ENCODE data around the gene NTPCR. TPM values are rescaled to one million over a fixed set of nuclear protein-coding genes. Genes with fewer than 3 reads are reported as not detected.

NTPCR gene
- total RNA-seq: 40.2 TPM
- 95.7 TPM for polyA plus RNA-seq (ENCODE audit: insufficient read depth, low read depth, low replicate concordance)
- long read RNA-seq, donor 1, full-length matches to known transcripts: 24 of 24 reads
- long read RNA-seq, donor 1, partial matches to known transcripts: 0 of 24 reads
- long read RNA-seq, donor 1, other reads (novel, unspliced or antisense): 0 of 24 reads
- long read RNA-seq, donor 2, full-length matches to known transcripts: 24 of 24 reads
- long read RNA-seq, donor 2, partial matches to known transcripts: 0 of 24 reads
- long read RNA-seq, donor 2, other reads (novel, unspliced or antisense): 0 of 24 reads
- long read RNA-seq, donor 3, full-length matches to known transcripts: 42 of 42 reads
- long read RNA-seq, donor 3, partial matches to known transcripts: 0 of 42 reads
- long read RNA-seq, donor 3, other reads (novel, unspliced or antisense): 0 of 42 reads
- long read RNA-seq, donor 4, full-length matches to known transcripts: 26 of 26 reads
- long read RNA-seq, donor 4, partial matches to known transcripts: 0 of 26 reads
- long read RNA-seq, donor 4, other reads (novel, unspliced or antisense): 0 of 26 reads
- long read RNA-seq, donor 5: 0 reads
- long read RNA-seq, donor 6, full-length matches to known transcripts: 41 of 46 reads
- long read RNA-seq, donor 6, partial matches to known transcripts: 5 of 46 reads
- long read RNA-seq, donor 6, other reads (novel, unspliced or antisense): 0 of 46 reads
- long read RNA-seq, donor 7, full-length matches to known transcripts: 18 of 28 reads
- long read RNA-seq, donor 7, partial matches to known transcripts: 5 of 28 reads
- long read RNA-seq, donor 7, other reads (novel, unspliced or antisense): 5 of 28 reads
- long read RNA-seq, donor 8, full-length matches to known transcripts: 36 of 36 reads
- long read RNA-seq, donor 8, partial matches to known transcripts: 0 of 36 reads
- long read RNA-seq, donor 8, other reads (novel, unspliced or antisense): 0 of 36 reads
- long read RNA-seq, donor 9, full-length matches to known transcripts: 17 of 17 reads
- long read RNA-seq, donor 9, partial matches to known transcripts: 0 of 17 reads
- long read RNA-seq, donor 9, other reads (novel, unspliced or antisense): 0 of 17 reads
- long read RNA-seq, donor 10, full-length matches to known transcripts: 22 of 31 reads
- long read RNA-seq, donor 10, partial matches to known transcripts: 9 of 31 reads
- long read RNA-seq, donor 10, other reads (novel, unspliced or antisense): 0 of 31 reads

GRCh38 chr1:232950197-232951176, at the start of gene NTPCR:
Gene NTPCR, plus strand, starts transcription at chr1:232950611. Its CDS starts 100 bp downstream, at chr1:232950711.
- peaks cover 0 to 10% (median 4%) of the 10 kb centered on the region in 3 donors for H3K4me1 ChIP-seq (ENCODE audit: control insufficient read depth in 2 of 3, insufficient read depth in 2 of 3, low read depth in 1 of 3, low read length in 3 of 3)
- H3K27me3 ChIP-seq (ENCODE audit: control insufficient read depth, insufficient read depth, low read length): no peaks in the 10 kb centered on the region
- TF ChIP-seq, protein P1, sequence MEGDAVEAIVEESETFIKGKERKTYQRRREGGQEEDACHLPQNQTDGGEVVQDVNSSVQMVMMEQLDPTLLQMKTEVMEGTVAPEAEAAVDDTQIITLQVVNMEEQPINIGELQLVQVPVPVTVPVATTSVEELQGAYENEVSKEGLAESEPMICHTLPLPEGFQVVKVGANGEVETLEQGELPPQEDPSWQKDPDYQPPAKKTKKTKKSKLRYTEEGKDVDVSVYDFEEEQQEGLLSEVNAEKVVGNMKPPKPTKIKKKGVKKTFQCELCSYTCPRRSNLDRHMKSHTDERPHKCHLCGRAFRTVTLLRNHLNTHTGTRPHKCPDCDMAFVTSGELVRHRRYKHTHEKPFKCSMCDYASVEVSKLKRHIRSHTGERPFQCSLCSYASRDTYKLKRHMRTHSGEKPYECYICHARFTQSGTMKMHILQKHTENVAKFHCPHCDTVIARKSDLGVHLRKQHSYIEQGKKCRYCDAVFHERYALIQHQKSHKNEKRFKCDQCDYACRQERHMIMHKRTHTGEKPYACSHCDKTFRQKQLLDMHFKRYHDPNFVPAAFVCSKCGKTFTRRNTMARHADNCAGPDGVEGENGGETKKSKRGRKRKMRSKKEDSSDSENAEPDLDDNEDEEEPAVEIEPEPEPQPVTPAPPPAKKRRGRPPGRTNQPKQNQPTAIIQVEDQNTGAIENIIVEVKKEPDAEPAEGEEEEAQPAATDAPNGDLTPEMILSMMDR (IDR thresholded peaks at IDR 0.05; ENCODE audit: borderline replicate concordance, extremely low read depth, insufficient read depth): no peak
- H3K9ac ChIP-seq (ENCODE audit: low read length in 3 of 3): peak within 1 kb of the TSS; percentile 36 to 92 (median 67)
- H3K36me3 ChIP-seq (ENCODE audit: control insufficient read depth in 2 of 3, insufficient read depth in 3 of 3, low read length in 3 of 3): no peaks in the 10 kb centered on the region
- H3K9me3 ChIP-seq (ENCODE audit: control insufficient read depth in 2 of 3, insufficient read depth in 1 of 3, low read length in 3 of 3): no peaks in the 10 kb centered on the region
- peak within 1 kb of the TSS; percentile 80 to 98 (median 95) for H3K4me3 ChIP-seq (ENCODE audit: low read length in 3 of 3)
- intact Hi-C loops (cut with DNase I): no loop called here
- DNase-seq: peak; percentile 96 to 98 (median 98)
- H3K27ac ChIP-seq (ENCODE audit: low read depth in 2 of 2, low read length in 2 of 2): peak within 1 kb of the TSS; percentile 29 to 70
- FAIRE-seq: peak; percentile 19

- no peak overlapping the region for H3K9ac ChIP-seq (ENCODE audit: low read length in 3 of 3)
- DNase-seq (peak in 3 of 5 donors; percentile 37 to 48 (median 45)), FAIRE-seq (no peak)
- intact Hi-C loops (cut with DNase I): no loop called here
- H3K36me3 ChIP-seq (ENCODE audit: control insufficient read depth in 2 of 3, insufficient read depth in 3 of 3, low read length in 3 of 3): no peaks in the 10 kb centered on the region
- H3K27me3 ChIP-seq (ENCODE audit: control insufficient read depth, insufficient read depth, low read length): no peaks in the 10 kb centered on the region
- peaks cover 0 to 3% (median 0%) of the 10 kb centered on the region in 3 donors for H3K4me1 ChIP-seq (ENCODE audit: control insufficient read depth in 2 of 3, insufficient read depth in 2 of 3, low read depth in 1 of 3, low read length in 3 of 3)
- no peak overlapping the region for H3K27ac ChIP-seq (ENCODE audit: low read depth in 2 of 2, low read length in 2 of 2)
- no peaks in the 10 kb centered on the region for H3K9me3 ChIP-seq (ENCODE audit: control insufficient read depth in 2 of 3, insufficient read depth in 1 of 3, low read length in 3 of 3)
- TF ChIP-seq, protein P1 (IDR thresholded peaks at IDR 0.05; ENCODE audit: borderline replicate concordance, extremely low read depth, insufficient read depth): no peak
- no peak overlapping the region for H3K4me3 ChIP-seq (ENCODE audit: low read length in 3 of 3)
Observed at GRCh38 chr1:232900818-232901217, 49.6 kb upstream of the NTPCR start.

- no peaks in the 10 kb centered on the region for H3K9me3 ChIP-seq (ENCODE audit: control insufficient read depth in 2 of 3, insufficient read depth in 1 of 3, low read length in 3 of 3)
- FAIRE-seq: no peak
- TF ChIP-seq, protein P1 (IDR thresholded peaks at IDR 0.05; ENCODE audit: borderline replicate concordance, extremely low read depth, insufficient read depth): no peak
- no peak overlapping the region for H3K27ac ChIP-seq (ENCODE audit: low read depth in 2 of 2, low read length in 2 of 2)
- H3K4me3 ChIP-seq (ENCODE audit: low read length in 3 of 3): no peak overlapping the region
- no peaks in the 10 kb centered on the region for H3K27me3 ChIP-seq (ENCODE audit: control insufficient read depth, insufficient read depth, low read length)
- H3K9ac ChIP-seq (ENCODE audit: low read length in 3 of 3): no peak overlapping the region
- H3K4me1 ChIP-seq (ENCODE audit: control insufficient read depth in 2 of 3, insufficient read depth in 2 of 3, low read depth in 1 of 3, low read length in 3 of 3): peaks cover 0 to 3% (median 0%) of the 10 kb centered on the region in 3 donors
- H3K36me3 ChIP-seq (ENCODE audit: control insufficient read depth in 2 of 3, insufficient read depth in 3 of 3, low read length in 3 of 3): no peaks in the 10 kb centered on the region
- intact Hi-C loops (cut with DNase I): no loop called here
- DNase-seq: peak in 2 of 5 donors; percentile 26 to 29
Observed at GRCh38 chr1:232901255-232901654, 49.2 kb upstream of the NTPCR start.
